OCI-LY7 (cell line): ENCODE results near the gene LTV1. TPM values are rescaled to one million over a fixed set of nuclear protein-coding genes. Genes with fewer than 3 reads are reported as not detected.

Source experiments
- BruUV-seq: library from RNA; stranded (reverse); fragments of 400-500 nt; replicated peaks from 2 replicates; lab custom pipeline; 2021; lab: Mats Ljungman, UMichigan
- CTCF ChIA-PET: fragments of 300-600 bp; sonication (Branson Sonifier 250); formaldehyde crosslinking; loops from one replicate; lab custom pipeline; 2022; ENCODE audit warnings: antibody characterized with exemption; ENCODE audit not compliant: unreplicated experiment; lab: Charles Lee
- POLR2A ChIA-PET: fragments of 300-600 bp; sonication (Branson Sonifier 250); formaldehyde crosslinking; loops from one replicate; lab custom pipeline; 2022; ENCODE audit warnings: antibody characterized with exemption; lab: Charles Lee
- DNase-seq: peaks from one replicate; pipeline ENCODE4 v3.0.0-alpha.2; 2015; ENCODE audit warnings: low spot score
- H2AFZ ChIP-seq: fragments of 200-600 bp; sonication (generic), shearing (Covaris generic); 2 replicates; pipeline ENCODE4 v1.6.1; 2014; ENCODE audit warnings: mild to moderate bottlenecking, antibody characterized with exemption, low read length, moderate library complexity
- H3K27ac ChIP-seq: fragments of 200-600 bp; sonication (generic); 2 replicates; pipeline ENCODE4 v1.5.1; 2014; ENCODE audit warnings: mixed run types, low read depth, mild to moderate bottlenecking, moderate library complexity, low read length, inconsistent platforms; ENCODE audit not compliant: poor library complexity, severe bottlenecking
- H3K36me3 ChIP-seq: fragments of 200-600 bp; sonication (generic); 2 replicates; pipeline ENCODE4 v1.6.1; 2014; ENCODE audit warnings: mild to moderate bottlenecking, antibody characterized with exemption, low read length, moderate library complexity, mixed read lengths; ENCODE audit not compliant: insufficient read depth
- H3K4me1 ChIP-seq: fragments of 200-600 bp; sonication (generic); 2 replicates; pipeline ENCODE4 v1.5.1; 2014; ENCODE audit warnings: mild to moderate bottlenecking, low read length; ENCODE audit not compliant: insufficient read depth, poor library complexity, severe bottlenecking
- H3K4me2 ChIP-seq: fragments of 200-600 bp; sonication (generic); 2 replicates; pipeline ENCODE4 v1.6.1; 2014; ENCODE audit warnings: mild to moderate bottlenecking, low read length
- H3K4me3 ChIP-seq: fragments of 200-600 bp; sonication (generic); 2 replicates; pipeline ENCODE4 v1.5.1; 2014; ENCODE audit warnings: mild to moderate bottlenecking, low read depth, low read length; ENCODE audit not compliant: poor library complexity, severe bottlenecking
- H3K79me2 ChIP-seq: fragments of 200-600 bp; sonication (generic); 2 replicates; pipeline ENCODE4 v1.6.1; 2016; ENCODE audit warnings: low read depth, mild to moderate bottlenecking, low read length, moderate library complexity, mixed read lengths; ENCODE audit not compliant: insufficient read depth
- H3K9me2 ChIP-seq: fragments of 200-600 bp; sonication (generic); 2 replicates; pipeline ENCODE4 v1.6.1; 2016; ENCODE audit warnings: mild to moderate bottlenecking, low read length, mixed read lengths; ENCODE audit not compliant: insufficient read depth
- H3K9me3 ChIP-seq: fragments of 200-600 bp; sonication (generic); 2 replicates; pipeline ENCODE4 v1.6.1; 2014; ENCODE audit warnings: mild to moderate bottlenecking, mixed run types, low read length, mixed read lengths
- H4K20me1 ChIP-seq: fragments of 200-600 bp; sonication (generic); 2 replicates; pipeline ENCODE4 v1.6.1; 2014; ENCODE audit warnings: mild to moderate bottlenecking, antibody characterized with exemption, low read length, moderate library complexity, mixed read lengths; ENCODE audit not compliant: insufficient read depth
- EZH2phosphoT487 ChIP-seq: fragments of 200-600 bp; sonication (generic); IDR thresholded peaks from 2 replicates; pipeline ENCODE4 v1.6.1; 2018; ENCODE audit warnings: low read depth, borderline replicate concordance, mild to moderate bottlenecking, mixed run types, antibody characterized with exemption, low read length, moderate library complexity, mixed read lengths
- intact Hi-C: fragments of 100-400 bp; cut with micrococcal nuclease; formaldehyde crosslinking; loops from one replicate; pipeline ENCODE4 v1.10.0; 2022; ENCODE audit not compliant: unreplicated experiment
- total RNA-seq, 2 experiments: library from RNA; depleted of rRNA in 1 of 2; stranded (reverse); fragments of >200 nt in 1 of 2; shearing (Covaris generic) in 1 of 2; gene quantifications; 2 replicates each; pipeline ENCODE4 v1.2.3, GENCODE V29; 2014 to 2022
- TF ChIP-seq, protein P1 (sequence below): fragments of 200-600 bp; sonication (generic); conservative IDR thresholded peaks from 2 replicates; pipeline ENCODE4 v1.5.1; 2014; ENCODE audit warnings: mild to moderate bottlenecking, antibody characterized with exemption, low read length, moderate library complexity, mixed read lengths

LTV1 gene
- total RNA-seq, 2 experiments from 2014 or later = 25.6 to 37.3 TPM

GRCh38 chr6:143828572-143828971 is 14.6 kb upstream of the LTV1 start:
- BruUV-seq = no TSS peak
- H3K9me2 ChIP-seq = no peaks in the 10 kb centered on the region
- TF ChIP-seq, protein P1, sequence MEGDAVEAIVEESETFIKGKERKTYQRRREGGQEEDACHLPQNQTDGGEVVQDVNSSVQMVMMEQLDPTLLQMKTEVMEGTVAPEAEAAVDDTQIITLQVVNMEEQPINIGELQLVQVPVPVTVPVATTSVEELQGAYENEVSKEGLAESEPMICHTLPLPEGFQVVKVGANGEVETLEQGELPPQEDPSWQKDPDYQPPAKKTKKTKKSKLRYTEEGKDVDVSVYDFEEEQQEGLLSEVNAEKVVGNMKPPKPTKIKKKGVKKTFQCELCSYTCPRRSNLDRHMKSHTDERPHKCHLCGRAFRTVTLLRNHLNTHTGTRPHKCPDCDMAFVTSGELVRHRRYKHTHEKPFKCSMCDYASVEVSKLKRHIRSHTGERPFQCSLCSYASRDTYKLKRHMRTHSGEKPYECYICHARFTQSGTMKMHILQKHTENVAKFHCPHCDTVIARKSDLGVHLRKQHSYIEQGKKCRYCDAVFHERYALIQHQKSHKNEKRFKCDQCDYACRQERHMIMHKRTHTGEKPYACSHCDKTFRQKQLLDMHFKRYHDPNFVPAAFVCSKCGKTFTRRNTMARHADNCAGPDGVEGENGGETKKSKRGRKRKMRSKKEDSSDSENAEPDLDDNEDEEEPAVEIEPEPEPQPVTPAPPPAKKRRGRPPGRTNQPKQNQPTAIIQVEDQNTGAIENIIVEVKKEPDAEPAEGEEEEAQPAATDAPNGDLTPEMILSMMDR = no peak
- no peak for TF ChIP-seq EZH2phosphoT487
- H3K4me2 ChIP-seq = no peak overlapping the region
- H3K79me2 ChIP-seq = no peaks in the 10 kb centered on the region
- no peak overlapping the region for H3K4me3 ChIP-seq
- intact Hi-C loops = no loop called here
- POLR2A ChIA-PET = no interaction called here
- CTCF ChIA-PET = no interaction called here
- H3K36me3 ChIP-seq = no peaks in the 10 kb centered on the region
- H4K20me1 ChIP-seq = no peaks in the 10 kb centered on the region
- no peak overlapping the region for H2AFZ ChIP-seq
- no peaks in the 10 kb centered on the region for H3K4me1 ChIP-seq
- no peak for DNase-seq
- H3K27ac ChIP-seq = no peak overlapping the region
- H3K9me3 ChIP-seq = no peaks in the 10 kb centered on the region

GRCh38 chr6:143836150-143836549 is 7.0 kb upstream of the LTV1 start:
- H3K4me3 ChIP-seq = no peak overlapping the region
- H3K9me2 ChIP-seq = no peaks in the 10 kb centered on the region
- H4K20me1 ChIP-seq = no peaks in the 10 kb centered on the region
- H3K9me3 ChIP-seq = no peaks in the 10 kb centered on the region
- ChIA-PET POLR2A (interaction anchor here (0.6 to 1.0 kb wide), 2 partner anchors 9 to 13 kb away, joined by 3 to 5 read pairs; no protein-coding TSS in a partner anchor), CTCF (no interaction called here)
- no peaks in the 10 kb centered on the region for H3K4me1 ChIP-seq
- H3K36me3 ChIP-seq = no peaks in the 10 kb centered on the region
- H2AFZ ChIP-seq = no peak overlapping the region
- H3K79me2 ChIP-seq = no peaks in the 10 kb centered on the region
- no peak overlapping the region for H3K27ac ChIP-seq
- no peak overlapping the region for H3K4me2 ChIP-seq
- no TSS peak for BruUV-seq
- TF ChIP-seq, protein P1 = no peak
- TF ChIP-seq EZH2phosphoT487 = no peak
- no peak for DNase-seq
- intact Hi-C loops = no loop called here

DNA sequence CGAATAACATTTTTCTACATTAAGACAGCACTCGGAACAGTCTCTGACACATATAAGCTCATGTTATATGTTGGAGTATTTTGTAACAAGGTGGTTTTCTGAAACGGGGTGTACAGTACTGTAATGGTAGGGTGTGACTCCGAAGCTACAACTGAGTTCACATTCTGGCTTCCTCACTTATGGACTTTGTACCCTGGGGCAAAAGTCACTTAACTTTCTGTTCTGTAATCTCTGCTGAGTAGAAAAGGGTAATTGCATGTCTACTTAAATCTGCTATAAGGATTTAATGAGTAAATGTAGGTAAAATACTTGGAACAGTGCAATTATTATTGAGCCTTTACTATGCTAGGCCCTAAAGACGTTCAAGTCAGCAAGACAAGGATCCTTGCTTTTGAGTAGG is 4.7 kb upstream of the LTV1 start:
- H4K20me1 ChIP-seq = no peaks in the 10 kb centered on the region
- intact Hi-C loops = no loop called here
- no peak overlapping the region for H3K4me3 ChIP-seq
- ChIA-PET CTCF (no interaction called here), POLR2A (no interaction called here)
- BruUV-seq = no TSS peak
- no peak for TF ChIP-seq EZH2phosphoT487
- TF ChIP-seq, protein P1 = no peak
- no peak overlapping the region for H3K27ac ChIP-seq
- peaks cover 4% of the 10 kb centered on the region for H3K4me1 ChIP-seq
- H3K9me3 ChIP-seq = no peaks in the 10 kb centered on the region
- DNase-seq = no peak
- H3K4me2 ChIP-seq = no peak overlapping the region
- no peaks in the 10 kb centered on the region for H3K9me2 ChIP-seq
- no peaks in the 10 kb centered on the region for H3K36me3 ChIP-seq
- peaks cover 2% of the 10 kb centered on the region for H3K79me2 ChIP-seq
- no peak overlapping the region for H2AFZ ChIP-seq
